ENCODE data around the gene MYH11.

DNA sequence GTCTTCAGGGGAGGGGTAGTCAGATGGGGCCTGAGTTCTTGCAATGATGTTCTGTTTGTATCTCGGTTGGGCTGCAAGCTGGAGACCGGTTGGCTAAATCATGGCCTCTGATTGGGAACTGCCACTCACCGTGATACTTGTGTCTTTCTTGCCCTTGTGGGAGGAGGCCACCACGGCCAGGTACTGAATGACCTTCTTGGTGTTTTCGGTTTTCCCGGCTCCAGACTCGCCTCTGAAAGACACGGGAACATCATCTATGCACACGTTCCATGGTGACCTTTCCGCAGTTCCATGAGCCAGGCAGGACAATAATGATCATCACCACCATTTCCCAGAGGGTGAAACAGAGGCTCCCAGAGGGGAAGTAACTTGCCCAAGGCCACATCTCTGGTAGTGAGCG, 70.3 kb downstream of the MYH11 start:
- TF ChIP-seq ZNF274 (IDR thresholded peaks at IDR 0.05; ENCODE audit: low read depth, low read length) (no peak), YY1 (IDR thresholded peaks at IDR 0.05; ENCODE audit: insufficient read depth, insufficient read length) (no peak)
